GM23338 (cell line): ENCODE measurements around the gene C2. TPM values are rescaled to one million over a fixed set of nuclear protein-coding genes. Genes with fewer than 3 reads are reported as not detected.

Experiments used
- ATAC-seq: fragments of 200-7000 bp; cut with Tn5 transposase; 3 replicates; pipeline ENCODE4 v1.9.1; 2020
- DNase-seq: peaks from one replicate; pipeline ENCODE4 v3.0.0-alpha.2; 2015; ENCODE audit warnings: low spot score
- H2AFZ ChIP-seq: fragments of 200-600 bp; sonication (generic); 2 replicates; pipeline ENCODE4 v1.8.0; 2016; ENCODE audit warnings: antibody characterized with exemption, mild to moderate bottlenecking, moderate library complexity
- H3F3A ChIP-seq: fragments of 200-600 bp; sonication (generic); replicated peaks from 2 replicates; pipeline ENCODE4 v1.8.0; 2017; ENCODE audit warnings: antibody characterized with exemption, mixed run types, low read depth
- H3K27ac ChIP-seq: fragments of 200-600 bp; sonication (generic); 2 replicates; pipeline ENCODE4 v1.6.1; 2016; ENCODE audit warnings: low read depth
- H3K27me3 ChIP-seq: fragments of 200-600 bp; sonication (generic); 2 replicates; pipeline ENCODE4 v1.8.0; 2016; ENCODE audit warnings: mild to moderate bottlenecking, mixed run types, moderate library complexity; ENCODE audit not compliant: insufficient read depth
- H3K36me3 ChIP-seq: fragments of 200-600 bp; sonication (generic); 2 replicates; pipeline ENCODE4 v1.8.0; 2016; ENCODE audit warnings: mild to moderate bottlenecking; ENCODE audit not compliant: insufficient read depth
- H3K4me1 ChIP-seq: fragments of 200-600 bp; sonication (generic); 2 replicates; pipeline ENCODE4 v1.8.0; 2016; ENCODE audit warnings: mild to moderate bottlenecking, moderate library complexity; ENCODE audit not compliant: insufficient read depth
- H3K4me2 ChIP-seq: fragments of 200-600 bp; sonication (generic); 2 replicates; pipeline ENCODE4 v1.7.1; 2017; ENCODE audit warnings: mixed run types
- H3K4me3 ChIP-seq: fragments of 200-600 bp; sonication (generic); 2 replicates; pipeline ENCODE4 v1.6.1; 2016; ENCODE audit warnings: mixed run types
- H3K79me2 ChIP-seq: fragments of 200-600 bp; sonication (generic); replicated peaks from 2 replicates; pipeline ENCODE4 v1.8.0; 2017; ENCODE audit warnings: mild to moderate bottlenecking; ENCODE audit not compliant: insufficient read depth
- H3K9me2 ChIP-seq: fragments of 200-600 bp; sonication (generic); 2 replicates; pipeline ENCODE4 v1.8.0; 2017; ENCODE audit not compliant: insufficient read depth
- H4K20me1 ChIP-seq: fragments of 200-600 bp; sonication (generic); replicated peaks from 2 replicates; pipeline ENCODE4 v1.8.0; 2017; ENCODE audit warnings: mild to moderate bottlenecking; ENCODE audit not compliant: insufficient read depth
- H3K27ac Mint-ChIP-seq: 2 replicates; pipeline ENCODE4 v1.8.0; 2020; ENCODE audit warnings: inconsistent platforms, mild to moderate bottlenecking, moderate library complexity, mixed read lengths
- H3K27me3 Mint-ChIP-seq: 3 replicates; pipeline ENCODE4 v1.8.0; 2022; ENCODE audit warnings: low read depth, mild to moderate bottlenecking, moderate library complexity, mixed read lengths, inconsistent platforms; ENCODE audit not compliant: insufficient read depth, poor library complexity
- H3K36me3 Mint-ChIP-seq: 3 replicates; pipeline ENCODE4 v1.8.0; 2021; ENCODE audit warnings: low read depth, mild to moderate bottlenecking, inconsistent platforms, moderate library complexity, mixed read lengths
- H3K4me1 Mint-ChIP-seq: 3 replicates; pipeline ENCODE4 v1.8.0; 2020; ENCODE audit warnings: mild to moderate bottlenecking, inconsistent platforms, mixed read lengths
- H3K4me3 Mint-ChIP-seq: 3 replicates; pipeline ENCODE4 v1.8.0; 2021; ENCODE audit warnings: moderate library complexity, mild to moderate bottlenecking, inconsistent platforms, mixed read lengths
- H3K9me3 Mint-ChIP-seq: 3 replicates; pipeline ENCODE4 v1.8.0; 2020; ENCODE audit warnings: moderate library complexity, mild to moderate bottlenecking, inconsistent platforms, mixed read lengths
- CREB1 ChIP-seq: fragments of 250-450 bp; sonication (Bioruptor Pico); IDR thresholded peaks from 2 replicates; pipeline ENCODE4 v1.5.0; 2020; ENCODE audit warnings: low read depth, mild to moderate bottlenecking, moderate library complexity
- CTCF ChIP-seq, 2 experiments: fragments of 200-600 bp in 1 of 2; sonication (generic) in 1 of 2; conservative IDR thresholded peaks; 2 replicates each; pipeline versions ENCODE4 v1.5.1 to v1.6.1; 2016 to 2017; ENCODE audit warnings: antibody characterized with exemption in 2 of 2, low read depth in 2 of 2, mild to moderate bottlenecking in 2 of 2, moderate library complexity in 1 of 2
- ETS1 ChIP-seq: IDR thresholded peaks from 2 replicates; pipeline ENCODE4 v1.6.1; 2016; ENCODE audit warnings: antibody characterized with exemption
- NANOG ChIP-seq: IDR thresholded peaks from 2 replicates; pipeline ENCODE4 v1.6.1; 2016; ENCODE audit warnings: antibody characterized with exemption, borderline replicate concordance
- POLR2AphosphoS5 ChIP-seq: IDR thresholded peaks from 2 replicates; pipeline ENCODE4 v1.6.1; 2016; ENCODE audit warnings: antibody characterized with exemption, low read depth
- STAT1 ChIP-seq: IDR thresholded peaks from one replicate; pipeline ENCODE4 v1.6.1; 2016; ENCODE audit warnings: antibody characterized with exemption; ENCODE audit not compliant: unreplicated experiment
- ZNF114 ChIP-seq: fragments of 250-450 bp; sonication (Bioruptor Pico); IDR thresholded peaks from 2 replicates; pipeline ENCODE4 v1.5.0; 2020; ENCODE audit warnings: mild to moderate bottlenecking, moderate library complexity
- ZNF331 ChIP-seq: fragments of 250-450 bp; sonication (Bioruptor Pico); IDR thresholded peaks from 2 replicates; pipeline ENCODE4 v1.5.0; 2020; ENCODE audit warnings: low read depth, mild to moderate bottlenecking, moderate library complexity
- ZNF462 ChIP-seq: fragments of 250-450 bp; sonication (Bioruptor Pico); IDR thresholded peaks from 2 replicates; pipeline ENCODE4 v1.5.0; 2020; ENCODE audit warnings: mild to moderate bottlenecking, moderate library complexity
- polyA plus RNA-seq: library from polyadenylated mRNA; unstranded; fragments of >200 nt; fragmentation: Nextera tagmentation; extraction: Ambion mirVana; gene quantifications from 2 replicates; pipeline ENCODE4 v1.2.1, GENCODE V29; 2016
- total RNA-seq: library from RNA; depleted of rRNA; stranded (reverse); fragments of >200 nt; shearing (Covaris generic); gene quantifications from 2 replicates; pipeline ENCODE4 v1.2.3, GENCODE V29; 2014

Gene C2
- total and polyA plus RNA-seq, 2 experiments from 2014 or later, result 0.16 to 1.7 TPM

- Mint-ChIP-seq H3K4me3 (no peak overlapping the region), H3K27ac (no peak overlapping the region), H3K4me1 (no peaks in the 10 kb centered on the region; the same call in 2 of the 3 replicates), H3K36me3 (peaks cover 93% of the 10 kb centered on the region), H3K27me3 (peaks cover 3% of the 10 kb centered on the region), H3K9me3 (no peaks in the 10 kb centered on the region; the same call in 2 of the 3 replicates)
- Histone ChIP-seq H3K9me2 (no peaks in the 10 kb centered on the region), H3F3A (peaks cover 10% of the 10 kb centered on the region; the same call in 1 of the 2 replicates), H3K36me3 (peaks cover 39% of the 10 kb centered on the region), H3K27me3 (no peaks in the 10 kb centered on the region), H3K79me2 (no peaks in the 10 kb centered on the region), H3K27ac (no peak overlapping the region), H3K4me3 (no peak overlapping the region), H3K4me2 (no peak overlapping the region), H2AFZ (no peak overlapping the region), H4K20me1 (peaks cover 30% of the 10 kb centered on the region), H3K4me1 (no peaks in the 10 kb centered on the region)
- TF ChIP-seq POLR2AphosphoS5 (no peak), ZNF114 (CRISPR knock-in tag) (no peak), CREB1 (CRISPR knock-in tag) (no peak), CTCF (conservative IDR thresholded peaks at IDR 0.05; ENCODE audit: low read depth in 2 of 2) (peak; percentile 77 to 84), NANOG (no peak)
- DNase-seq (peak; percentile 86), ATAC-seq (peak; percentile 94)
Observed at GRCh38 chr6:31888276-31889258, 39.0 kb upstream of the C2 start.

GRCh38 chr6:31889331-31889972, 38.1 kb upstream of the C2 start:
- Histone ChIP-seq H3K9me2 (no peaks in the 10 kb centered on the region), H3F3A (peaks cover 10% of the 10 kb centered on the region; the same call in 1 of the 2 replicates), H3K27ac (no peak overlapping the region), H3K36me3 (peaks cover 38% of the 10 kb centered on the region), H3K4me1 (no peaks in the 10 kb centered on the region), H3K4me3 (no peak overlapping the region), H3K4me2 (no peak overlapping the region), H4K20me1 (peaks cover 31% of the 10 kb centered on the region), H3K27me3 (no peaks in the 10 kb centered on the region), H2AFZ (no peak overlapping the region), H3K79me2 (no peaks in the 10 kb centered on the region)
- Mint-ChIP-seq H3K4me1 (no peaks in the 10 kb centered on the region; the same call in 2 of the 3 replicates), H3K27ac (no peak overlapping the region), H3K27me3 (peaks cover 3% of the 10 kb centered on the region), H3K4me3 (no peak overlapping the region), H3K9me3 (no peaks in the 10 kb centered on the region; the same call in 2 of the 3 replicates), H3K36me3 (peaks cover 93% of the 10 kb centered on the region)
- TF ChIP-seq NANOG (no peak), ZNF114 (CRISPR knock-in tag) (no peak), ETS1 (no peak), POLR2AphosphoS5 (no peak), STAT1 (no peak), ZNF462 (CRISPR knock-in tag) (no peak), ZNF331 (CRISPR knock-in tag) (no peak)
- no peak; the same call in 2 of the 3 replicates for ATAC-seq
- no peak for DNase-seq
